ENCODE measurements around the gene CERCAM. TPM values are rescaled to one million over a fixed set of nuclear protein-coding genes. Genes with fewer than 3 reads are reported as not detected.

CERCAM gene
- total RNA-seq, 1 experiment from 2014 or later = 2.3 TPM

- Mint-ChIP-seq H3K4me3 (ENCODE audit: unreplicated experiment) (no peak overlapping the region), H3K27me3 (ENCODE audit: insufficient read depth, unreplicated experiment) (peaks cover 11% of the 10 kb centered on the region), H3K4me1 (ENCODE audit: insufficient read depth, unreplicated experiment) (no peaks in the 10 kb centered on the region), H3K27ac (ENCODE audit: low read depth, unreplicated experiment) (no peak overlapping the region), H3K9me3 (ENCODE audit: unreplicated experiment) (no peaks in the 10 kb centered on the region), H3K36me3 (ENCODE audit: insufficient read depth, unreplicated experiment) (peaks cover 37% of the 10 kb centered on the region)
- intact Hi-C loops (cut with micrococcal nuclease) = no loop called here
- POLR2A ChIA-PET = no interaction called here
- no peak for TF ChIP-seq CTCF (IDR thresholded peaks at IDR 0.05; ENCODE audit: unreplicated experiment)
- CTCF ChIA-PET = interaction anchor here (1.0 to 1.5 kb wide), 2 partner anchors 21 to 27 kb away, joined by 3 to 4 read pairs; no protein-coding TSS in a partner anchor
- no TSS peak for BruUV-seq (replicated peaks)
- DNase-seq (ENCODE audit: unreplicated experiment) = no peak
Observed at GRCh38 chr9:128392302-128393144, 28.1 kb upstream of the CERCAM start.

- CTCF ChIA-PET = interaction anchor here (0.6 to 1.5 kb wide), 3 partner anchors 27 to 285 kb away, joined by 3 to 4 read pairs (median 3); no protein-coding TSS in a partner anchor
- POLR2A ChIA-PET = no interaction called here
- BruUV-seq (replicated peaks) = no TSS peak
- H3K27me3 Mint-ChIP-seq (ENCODE audit: insufficient read depth, unreplicated experiment) = peaks cover 14% of the 10 kb centered on the region
- H3K27ac Mint-ChIP-seq (ENCODE audit: low read depth, unreplicated experiment) = no peak overlapping the region
- peaks cover 30% of the 10 kb centered on the region for H3K36me3 Mint-ChIP-seq (ENCODE audit: insufficient read depth, unreplicated experiment)
- intact Hi-C loops (cut with micrococcal nuclease) = no loop called here
- DNase-seq (ENCODE audit: unreplicated experiment) = no peak
- TF ChIP-seq CTCF (IDR thresholded peaks at IDR 0.05; ENCODE audit: unreplicated experiment) = no peak
- no peak overlapping the region for H3K4me3 Mint-ChIP-seq (ENCODE audit: unreplicated experiment)
- no peaks in the 10 kb centered on the region for H3K9me3 Mint-ChIP-seq (ENCODE audit: unreplicated experiment)
- no peaks in the 10 kb centered on the region for H3K4me1 Mint-ChIP-seq (ENCODE audit: insufficient read depth, unreplicated experiment)
Observed at GRCh38 chr9:128393145-128393775, 27.4 kb upstream of the CERCAM start.

- Mint-ChIP-seq H3K27me3 (ENCODE audit: insufficient read depth, unreplicated experiment) (peaks cover 14% of the 10 kb centered on the region), H3K36me3 (ENCODE audit: insufficient read depth, unreplicated experiment) (peaks cover 26% of the 10 kb centered on the region), H3K27ac (ENCODE audit: low read depth, unreplicated experiment) (no peak overlapping the region), H3K4me1 (ENCODE audit: insufficient read depth, unreplicated experiment) (no peaks in the 10 kb centered on the region), H3K4me3 (ENCODE audit: unreplicated experiment) (no peak overlapping the region), H3K9me3 (ENCODE audit: unreplicated experiment) (no peaks in the 10 kb centered on the region)
- intact Hi-C loops (cut with micrococcal nuclease) = no loop called here
- DNase-seq (ENCODE audit: unreplicated experiment) = no peak
- ChIA-PET CTCF (interaction anchor here (0.6 to 1.5 kb wide), 3 partner anchors 26 to 286 kb away, joined by 3 to 4 read pairs (median 3); no protein-coding TSS in a partner anchor), POLR2A (no interaction called here)
- BruUV-seq (replicated peaks) = no TSS peak
- no peak for TF ChIP-seq CTCF (IDR thresholded peaks at IDR 0.05; ENCODE audit: unreplicated experiment)
Observed at GRCh38 chr9:128393970-128394369, 26.7 kb upstream of the CERCAM start.

- CTCF ChIA-PET = interaction anchor here (0.6 to 1.5 kb wide), 2 partner anchors 25 to 124 kb away, joined by 3 read pairs; no protein-coding TSS in a partner anchor
- Mint-ChIP-seq H3K36me3 (ENCODE audit: insufficient read depth, unreplicated experiment) (peaks cover 22% of the 10 kb centered on the region), H3K9me3 (ENCODE audit: unreplicated experiment) (no peaks in the 10 kb centered on the region), H3K4me3 (ENCODE audit: unreplicated experiment) (no peak overlapping the region), H3K27me3 (ENCODE audit: insufficient read depth, unreplicated experiment) (peaks cover 14% of the 10 kb centered on the region), H3K4me1 (ENCODE audit: insufficient read depth, unreplicated experiment) (no peaks in the 10 kb centered on the region), H3K27ac (ENCODE audit: low read depth, unreplicated experiment) (no peak overlapping the region)
- no peak for DNase-seq (ENCODE audit: unreplicated experiment)
- no TSS peak for BruUV-seq (replicated peaks)
- TF ChIP-seq CTCF (IDR thresholded peaks at IDR 0.05; ENCODE audit: unreplicated experiment) = no peak
- POLR2A ChIA-PET = no interaction called here
- intact Hi-C loops (cut with micrococcal nuclease) = no loop called here
Observed at GRCh38 chr9:128394379-128395168, 26.1 kb upstream of the CERCAM start.
